DMS 273 treated with DMSO at 0.1 percent for 48 hours (cell line): ENCODE results near the gene JCAD.
"Not testable (repeated sequence)": the region's sequence is repeated elsewhere in the genome, so short reads cannot be mapped to it uniquely, and the experiment has no call there.

ENCODE experiments used
- DNase-seq: peaks from one replicate; lab custom pipeline; 2025; lab: John Stamatoyannopoulos, UW

Gene JCAD

DNA sequence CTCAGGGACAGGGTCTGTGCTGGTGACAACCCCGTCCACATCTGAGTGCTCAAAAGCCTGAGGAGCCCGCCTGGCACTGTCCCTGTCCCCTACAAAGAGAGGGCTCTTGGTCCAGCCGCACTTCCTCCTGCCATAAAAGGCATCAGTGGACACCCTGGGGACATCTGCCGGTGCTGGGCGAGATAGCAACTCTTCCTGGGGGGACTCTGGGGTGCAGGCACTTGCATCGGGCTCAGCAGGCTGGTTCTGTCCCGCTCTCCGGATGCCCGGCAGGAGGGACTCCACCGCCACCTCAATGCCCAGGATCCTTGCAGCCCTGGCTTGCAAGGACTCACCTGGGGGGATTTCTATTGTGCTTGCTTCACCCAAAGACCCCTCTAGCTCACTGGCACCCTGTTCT, 32.8 kb downstream of the JCAD start:
- no peak for DNase-seq

DNA sequence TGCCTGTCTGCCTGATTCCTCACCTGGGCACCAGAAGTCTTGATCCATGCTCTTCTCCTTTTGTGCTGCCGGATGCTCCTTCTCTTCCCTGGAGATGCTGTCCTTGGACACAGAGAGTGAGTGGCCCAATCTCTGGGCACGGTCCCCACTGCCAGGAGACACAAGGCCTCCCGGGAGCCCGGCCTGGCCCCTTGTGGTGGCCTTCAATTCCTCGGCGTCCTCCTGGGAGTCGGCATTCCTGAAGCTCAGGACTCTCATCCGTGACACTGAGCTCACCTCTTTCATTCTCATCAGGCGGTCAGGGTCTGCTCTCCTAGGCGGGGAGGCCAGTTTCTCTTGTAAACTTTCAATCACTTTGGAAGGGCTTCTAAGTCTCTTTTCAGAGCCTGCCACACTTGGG, 33.3 kb downstream of the JCAD start:
- no peak for DNase-seq

DNA sequence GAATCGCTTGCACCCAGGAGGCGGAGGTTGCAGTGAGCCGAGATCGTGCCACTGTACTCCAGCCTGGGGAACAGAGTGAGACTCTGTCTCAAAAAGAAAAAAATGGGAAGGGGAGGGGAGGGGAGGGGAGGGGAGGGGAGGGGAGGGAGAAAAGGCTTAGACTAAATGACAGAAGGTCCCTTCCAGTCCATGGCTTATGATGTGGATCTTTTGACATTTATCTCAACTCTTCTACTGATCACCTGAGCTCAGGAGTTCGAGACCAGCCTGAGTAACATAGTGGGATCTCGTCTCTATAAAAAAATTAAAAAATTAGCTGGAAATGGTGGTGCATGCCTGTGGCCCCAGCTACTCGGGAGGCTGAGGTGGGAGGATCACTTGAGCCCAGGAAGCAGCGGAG, 34.0 kb downstream of the JCAD start:
- DNase-seq: not testable (repeated sequence)

DNA sequence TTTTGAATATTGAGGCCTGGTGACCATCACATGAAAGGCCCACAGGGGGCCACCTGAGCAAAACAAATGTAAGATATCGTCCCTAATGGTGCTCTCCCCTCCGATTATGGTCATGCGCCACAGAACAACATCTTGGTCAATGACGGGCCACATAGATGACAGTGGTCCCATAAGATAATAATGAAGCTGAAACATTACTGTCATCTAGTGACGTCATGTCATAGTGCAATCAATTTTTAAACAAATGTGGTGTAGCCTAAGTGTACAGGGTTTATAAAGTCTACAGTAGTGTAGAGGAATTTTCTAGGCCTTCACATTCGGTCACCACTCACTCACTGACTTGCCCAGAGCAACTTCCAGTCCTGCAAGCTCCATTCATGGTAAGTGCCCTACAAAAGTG, 36.8 kb downstream of the JCAD start:
- DNase-seq: no peak

DNA sequence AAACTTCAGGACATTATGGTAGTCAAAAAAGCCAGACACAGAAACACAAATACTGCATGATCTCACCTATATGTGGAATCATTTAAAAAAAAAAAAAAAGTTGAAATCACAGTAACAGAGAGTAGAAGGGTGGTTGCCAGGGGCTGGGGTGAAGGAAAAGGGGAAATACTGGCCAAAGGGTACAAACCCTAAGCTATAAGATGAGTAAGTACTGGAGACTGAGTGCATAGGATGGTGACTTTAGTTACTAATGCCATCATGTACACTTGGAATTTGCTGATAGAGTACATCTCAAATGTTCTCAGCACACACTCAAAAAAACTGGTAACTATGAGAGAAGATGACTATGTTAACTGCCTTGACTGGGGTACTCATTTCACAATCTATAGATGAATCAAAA, 39.9 kb downstream of the JCAD start:
- no peak for DNase-seq

DNA sequence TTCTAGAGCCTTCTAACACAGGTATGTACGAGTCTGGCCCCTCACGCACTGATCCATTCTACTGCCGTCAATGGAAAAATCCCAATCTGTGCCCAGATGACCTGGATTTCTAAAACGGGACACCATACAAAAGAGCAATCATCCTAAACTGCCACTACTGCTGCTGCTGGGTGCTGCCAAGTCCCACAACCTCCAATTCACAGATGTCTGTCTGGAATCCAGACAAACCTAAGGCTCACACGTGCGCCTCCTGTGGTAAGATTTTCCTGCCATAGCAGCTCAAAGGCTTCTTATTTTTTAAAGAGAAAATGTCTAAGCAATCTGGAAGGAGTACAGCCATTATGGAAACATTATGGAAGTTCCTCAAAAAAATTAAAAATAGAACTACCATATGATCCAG, 40.9 kb downstream of the JCAD start:
- no peak for DNase-seq

DNA sequence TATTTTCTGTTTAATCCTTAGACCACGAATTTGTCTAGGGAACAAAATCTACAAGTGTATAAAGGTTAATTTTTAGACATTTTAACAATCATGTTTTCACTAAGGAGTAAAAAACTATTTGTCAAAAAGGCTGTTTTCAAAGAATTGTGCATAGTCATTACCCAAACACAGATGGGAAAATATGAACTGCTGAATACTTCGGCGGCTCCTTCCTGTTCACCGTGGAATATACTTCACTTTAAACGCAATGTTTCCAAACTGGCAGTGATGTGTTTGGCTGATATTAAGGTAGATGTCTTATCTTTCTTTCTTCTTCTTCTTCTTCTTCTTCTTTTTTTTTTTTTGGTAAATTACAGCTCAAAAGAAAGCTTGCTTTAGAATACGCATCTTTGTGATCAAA, 41.4 kb downstream of the JCAD start:
- no peak for DNase-seq

DNA sequence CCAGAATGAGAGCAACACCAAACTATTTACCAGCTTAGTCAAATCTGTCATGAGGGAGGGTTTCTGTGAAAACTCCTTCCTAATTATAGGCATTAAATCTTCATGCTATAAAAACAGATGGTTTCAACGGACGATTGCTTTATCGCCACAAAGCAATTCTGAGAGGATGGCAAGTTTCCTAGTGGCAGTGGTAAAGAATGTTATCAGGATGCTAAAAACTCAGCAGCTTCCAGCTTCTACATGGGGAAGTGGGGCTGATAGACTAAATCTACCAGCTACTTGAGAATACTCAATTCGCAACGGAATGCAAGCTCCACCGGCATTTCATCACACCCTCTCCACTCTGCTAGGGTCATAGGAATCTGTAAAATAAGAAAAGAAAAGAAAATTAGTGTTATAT, 41.8 kb downstream of the JCAD start:
- DNase-seq: no peak

DNA sequence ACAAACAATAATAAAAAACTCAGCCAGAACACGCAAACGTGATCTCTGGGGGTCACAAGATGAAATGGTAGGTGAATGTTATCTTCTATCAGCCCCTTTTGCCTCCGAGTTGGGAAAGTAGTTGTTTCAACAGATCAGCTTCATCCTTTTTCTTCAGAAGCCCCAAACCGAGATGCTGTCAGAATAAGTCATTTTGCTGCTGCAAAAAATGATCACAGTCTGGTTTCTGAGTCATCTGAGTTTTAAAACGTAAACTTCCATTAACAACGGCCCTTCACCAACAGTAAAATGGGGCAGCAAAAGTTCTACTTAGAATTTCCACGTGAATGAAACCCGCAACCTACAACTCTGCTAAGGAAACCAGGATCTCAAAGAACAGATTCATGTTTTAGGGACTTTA, 44.9 kb downstream of the JCAD start:
- no peak for DNase-seq

DNA sequence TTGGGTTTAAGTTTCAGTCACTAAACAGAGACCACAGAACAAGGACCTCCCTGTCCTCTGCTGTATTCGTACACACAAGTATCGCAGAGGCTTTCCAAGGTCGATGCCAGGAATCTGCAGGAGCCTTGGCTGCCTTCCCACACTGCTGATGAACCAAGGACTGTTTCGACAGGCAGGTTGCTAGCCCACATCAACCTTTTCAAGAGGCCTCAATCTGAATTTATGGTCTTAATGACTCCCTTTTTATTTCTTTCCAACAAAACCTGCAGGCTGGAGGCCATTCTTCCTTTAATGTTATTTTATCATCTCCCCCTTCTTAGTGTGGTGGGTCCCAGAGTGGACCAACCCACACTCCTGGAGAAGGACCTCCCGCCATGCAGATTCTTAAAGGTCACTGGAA, 45.6 kb downstream of the JCAD start:
- DNase-seq: no peak

DNA sequence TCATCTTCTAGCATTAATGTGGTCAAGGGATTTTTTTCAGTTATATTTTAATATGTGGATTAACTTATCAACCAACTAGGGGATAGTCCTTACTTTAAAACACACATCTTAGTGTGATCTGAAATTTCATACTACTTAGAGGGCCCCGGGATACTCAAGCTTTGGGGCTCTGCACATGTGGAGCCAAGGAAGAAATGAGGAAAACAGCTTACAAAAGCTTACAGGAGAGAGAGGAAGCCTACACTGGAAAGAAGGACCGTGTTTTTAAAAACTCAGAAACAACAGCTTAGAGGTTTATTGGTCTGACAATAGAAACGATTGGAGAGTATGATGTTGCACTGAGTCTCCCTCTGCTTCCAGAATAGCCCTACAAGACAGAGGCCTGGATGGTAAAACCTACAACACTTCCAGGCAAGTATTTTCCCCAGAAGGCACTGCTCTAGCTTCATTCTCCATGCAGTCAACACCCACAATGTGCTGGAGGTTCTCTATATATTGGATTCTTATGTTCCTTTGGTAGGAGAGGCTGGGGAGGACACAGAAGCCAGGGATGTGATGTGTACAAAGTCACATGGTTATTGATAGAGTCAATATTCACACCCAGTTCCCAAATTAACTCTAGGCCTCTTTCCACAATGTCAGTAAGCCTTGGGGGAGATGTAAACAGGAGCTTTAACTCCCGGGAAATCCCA, 47.3 kb downstream of the JCAD start:
- no peak for DNase-seq

DNA sequence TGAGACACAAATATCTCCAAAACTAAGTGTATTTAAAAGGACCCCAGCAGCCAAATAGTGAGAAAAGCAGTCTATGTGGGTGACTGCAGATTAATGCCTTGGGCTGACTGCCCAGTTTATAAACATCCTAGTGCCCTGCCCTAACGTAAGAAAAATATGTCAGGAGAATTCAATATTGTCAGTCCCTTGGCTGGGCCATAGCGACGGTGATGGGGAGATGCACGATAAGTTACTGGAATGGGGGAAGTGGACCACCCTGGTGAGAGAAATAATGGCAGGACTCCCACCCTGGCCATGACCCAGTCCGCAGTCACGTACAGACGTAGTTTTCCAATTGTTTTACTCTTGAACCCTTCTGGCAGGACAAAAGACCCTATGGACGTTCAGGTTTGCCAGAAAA, 48.0 kb downstream of the JCAD start:
- no peak for DNase-seq

DNA sequence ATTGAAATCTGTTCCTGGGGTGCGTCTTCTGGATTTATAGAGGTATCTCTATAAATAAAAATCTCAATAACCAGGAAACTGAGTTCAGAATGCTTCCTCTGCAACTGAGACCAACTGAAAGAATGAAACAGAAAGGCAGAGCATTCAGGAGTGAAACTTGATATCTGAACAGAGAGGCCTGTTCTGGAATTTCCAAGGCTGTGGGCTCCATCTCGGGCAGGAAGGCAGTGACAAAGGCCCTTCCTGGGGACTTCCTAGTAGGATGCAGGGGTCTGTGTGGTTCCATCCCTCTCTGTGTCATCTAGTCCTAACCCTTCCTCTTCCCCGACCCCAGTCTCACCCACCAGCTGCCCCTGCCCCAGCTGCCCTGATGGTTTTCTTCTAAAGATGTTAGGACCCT, 52.0 kb downstream of the JCAD start:
- no peak for DNase-seq

DNA sequence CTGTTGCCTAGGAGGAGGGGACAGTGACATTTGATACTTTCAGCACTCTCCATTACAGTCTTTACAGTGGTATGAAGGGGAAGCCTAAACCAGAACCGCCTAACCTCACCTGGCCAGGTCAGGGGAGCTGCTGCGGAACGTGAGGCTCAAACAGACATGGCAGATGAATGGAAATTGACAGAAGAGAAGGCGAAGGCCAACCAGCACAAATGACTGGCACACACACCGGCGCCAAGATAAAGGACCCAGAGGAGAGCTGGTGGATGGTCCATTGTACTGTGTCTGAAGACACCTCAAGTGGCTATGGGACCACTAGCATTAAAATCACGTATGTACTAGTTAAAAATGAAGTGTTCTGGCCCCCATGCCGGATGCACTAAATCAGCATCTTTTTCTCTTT, 53.0 kb downstream of the JCAD start:
- no peak for DNase-seq

DNA sequence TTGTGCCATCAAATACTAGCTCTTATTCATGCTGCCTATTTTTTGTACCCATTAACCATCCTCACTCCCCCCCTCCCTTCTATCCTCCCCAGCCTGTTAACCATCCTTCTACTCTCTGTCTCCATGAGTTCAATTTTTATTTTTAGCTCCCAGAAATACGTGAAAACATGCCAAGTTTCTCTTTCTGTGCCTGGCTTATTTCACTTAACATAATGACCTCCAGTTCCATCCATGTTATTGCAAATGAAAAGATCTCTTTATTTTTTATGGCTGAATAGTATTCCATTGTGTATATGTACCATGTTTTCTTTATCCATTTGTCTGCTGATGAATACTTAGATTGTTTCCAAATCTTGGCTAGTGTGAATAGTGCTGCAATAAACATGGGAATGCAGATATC, 54.3 kb downstream of the JCAD start:
- not testable (repeated sequence) for DNase-seq

DNA sequence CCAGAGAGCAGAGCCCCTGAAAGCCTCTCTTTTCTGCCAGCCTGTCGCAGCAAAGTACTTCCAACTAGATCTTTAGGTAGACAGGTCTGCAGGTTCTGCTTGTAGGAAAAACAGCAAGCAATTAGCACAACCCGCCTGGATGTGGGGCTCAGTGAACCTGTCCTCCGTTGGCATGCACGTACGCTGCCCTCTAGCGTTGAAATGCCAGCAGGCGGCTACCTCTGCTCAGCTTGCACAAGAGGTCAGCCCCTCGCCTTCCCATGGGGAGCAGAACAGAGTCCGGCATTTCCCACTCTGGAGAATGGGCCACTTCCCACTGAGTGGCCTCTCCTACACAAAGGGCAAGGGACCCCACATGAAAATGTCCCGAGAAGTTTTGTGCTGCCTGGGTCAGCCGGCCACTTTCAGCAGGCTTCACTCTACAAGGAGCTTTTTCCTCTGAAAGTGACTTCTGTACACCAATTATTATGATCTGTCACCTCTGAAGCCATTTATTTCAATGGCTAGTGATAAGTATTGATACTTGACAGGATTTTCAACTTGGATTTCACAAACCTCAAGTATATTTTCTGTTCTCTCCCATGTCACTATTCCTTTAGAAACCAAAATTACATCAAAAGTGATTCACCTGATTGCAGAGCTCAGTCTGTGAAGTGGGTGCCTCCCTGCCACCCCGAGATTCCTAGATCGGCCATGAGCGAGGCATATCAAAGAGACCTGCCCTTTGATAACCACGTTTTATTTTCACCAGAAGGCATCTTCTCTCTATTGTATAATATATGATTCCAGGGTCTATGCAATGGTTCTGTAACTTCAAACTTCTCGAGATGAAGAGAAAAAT, 56.7 kb downstream of the JCAD start:
- no peak for DNase-seq

DNA sequence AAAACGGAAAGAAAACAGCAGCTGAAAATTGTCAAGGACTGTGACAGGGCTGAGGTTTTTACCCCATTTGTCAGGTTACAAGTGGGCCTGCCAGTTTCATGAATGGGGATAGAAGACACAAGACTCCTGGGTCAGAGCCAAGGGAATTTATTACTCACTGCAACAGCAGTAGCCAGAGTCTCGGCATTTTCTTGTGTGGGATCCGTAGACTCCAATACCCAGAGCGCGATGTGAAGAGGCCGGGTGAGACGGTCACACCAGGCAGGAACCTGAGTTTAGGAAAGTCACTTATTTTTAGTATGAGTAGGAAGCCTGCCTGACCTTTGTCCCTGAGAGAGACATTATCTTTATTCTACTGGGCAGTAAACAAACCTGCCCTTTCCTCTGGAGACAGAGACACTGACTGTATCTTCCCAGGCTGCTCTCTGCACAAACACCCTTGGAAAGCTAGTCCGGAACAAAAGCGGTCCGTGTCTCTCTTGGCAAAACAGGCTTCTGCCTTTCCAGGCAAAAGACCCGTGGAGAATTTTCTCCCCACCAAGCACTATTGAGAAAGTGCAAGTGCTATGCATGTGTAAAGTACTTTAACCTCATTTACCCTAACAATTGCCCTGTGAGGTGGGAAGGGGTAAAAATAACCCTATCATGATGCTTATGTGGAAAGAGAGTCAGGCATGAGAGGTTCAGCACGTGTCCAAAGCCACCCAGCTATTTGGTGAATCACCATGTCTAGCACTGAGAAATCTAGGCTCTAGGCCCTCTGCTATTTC, 58.4 kb downstream of the JCAD start:
- DNase-seq: no peak

DNA sequence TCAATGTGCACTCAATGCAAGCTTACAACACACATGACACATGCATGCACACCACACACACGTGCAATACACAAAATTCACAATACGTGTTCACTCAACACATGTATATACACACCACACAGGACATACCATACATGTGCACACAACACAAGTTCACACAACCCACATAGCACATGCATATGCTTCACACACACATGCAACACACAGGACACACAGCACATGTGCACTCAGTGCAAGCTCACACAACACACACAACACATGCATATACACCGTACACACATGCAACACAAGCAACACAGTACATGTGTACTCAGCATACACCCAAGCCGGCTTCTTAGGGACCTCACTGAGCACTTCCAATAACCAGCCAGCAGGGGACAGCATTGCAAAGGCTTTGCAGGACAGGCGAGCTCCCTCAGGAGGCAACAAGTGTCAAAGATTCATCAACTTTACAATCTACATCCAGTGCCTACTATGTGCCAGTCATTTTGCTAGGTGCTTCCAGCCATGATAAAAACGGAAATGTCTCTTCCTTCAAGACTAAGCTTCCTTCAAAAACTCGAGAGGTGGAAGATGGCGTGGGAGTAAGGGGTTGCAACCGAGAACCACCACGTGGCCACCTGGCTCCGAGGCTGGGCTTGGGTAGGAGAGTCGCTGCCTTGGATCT, 61.1 kb downstream of the JCAD start:
- DNase-seq: no peak

DNA sequence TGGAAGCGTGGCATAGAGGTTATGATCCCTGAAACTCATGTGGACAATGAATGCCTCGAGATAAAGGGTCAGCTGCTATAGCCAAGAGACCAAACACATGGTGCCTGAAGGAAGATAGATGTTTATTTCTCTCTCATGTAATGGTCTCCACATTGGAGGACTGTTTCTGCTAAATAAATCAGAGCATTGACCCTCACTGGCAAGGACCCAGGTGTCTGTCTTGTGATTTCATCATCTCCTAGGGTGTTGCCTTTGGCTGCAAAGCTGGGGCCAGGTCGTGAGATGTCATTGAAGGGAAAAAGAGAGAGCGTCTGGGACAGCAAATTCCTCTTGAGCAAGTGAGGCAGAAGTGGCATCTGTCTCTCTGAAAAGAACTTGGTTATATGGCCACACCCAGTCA, 64.6 kb downstream of the JCAD start:
- no peak for DNase-seq

DNA sequence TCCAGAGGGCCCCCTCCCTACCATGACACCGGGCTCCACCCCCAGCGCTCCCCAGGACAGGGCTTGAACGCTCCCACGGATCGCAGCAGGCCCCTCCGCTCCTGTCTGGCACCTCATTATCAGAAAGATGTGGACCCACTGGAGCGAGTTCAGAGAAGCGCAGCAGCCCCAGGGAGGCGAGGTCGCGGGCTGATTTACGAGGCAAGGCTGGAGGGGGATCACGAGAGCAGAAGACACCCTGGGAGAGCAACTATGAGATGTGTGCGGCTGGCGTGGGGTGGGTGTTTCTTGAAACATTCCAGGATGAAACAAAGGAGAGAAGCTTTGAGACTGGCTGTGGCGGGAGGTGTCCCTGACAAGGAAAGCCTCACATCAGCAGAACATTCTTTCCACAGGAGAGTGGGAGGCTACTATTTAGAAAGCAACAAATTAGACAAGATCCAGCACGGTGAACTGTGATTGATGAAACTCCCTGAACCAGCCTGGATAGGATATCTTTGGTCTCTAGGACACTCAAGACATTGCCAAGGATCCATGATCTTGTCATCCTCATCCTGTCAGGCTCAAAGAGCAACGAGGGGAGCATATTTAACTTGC, 66.0 kb downstream of the JCAD start:
- DNase-seq: no peak

DNA sequence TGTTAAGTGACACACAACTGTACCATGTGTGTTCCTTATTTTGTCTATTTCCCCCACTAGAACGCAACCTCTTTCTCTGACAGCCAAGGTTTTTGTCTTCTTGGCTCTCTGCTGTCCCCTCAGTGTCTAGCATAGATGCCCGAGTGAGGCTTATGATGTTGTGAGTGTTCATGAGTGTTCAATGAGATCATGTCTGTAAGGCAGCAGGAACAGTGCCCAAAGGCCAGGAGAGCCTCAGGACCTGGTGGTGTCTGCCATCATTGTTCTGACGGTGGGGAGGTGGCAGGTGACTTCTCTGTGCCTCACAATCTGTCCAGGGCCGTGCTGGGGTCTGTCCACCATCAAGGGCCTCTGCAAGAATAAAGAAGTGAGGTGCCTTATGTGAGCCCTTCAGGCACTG, 66.5 kb downstream of the JCAD start:
- no peak for DNase-seq

DNA sequence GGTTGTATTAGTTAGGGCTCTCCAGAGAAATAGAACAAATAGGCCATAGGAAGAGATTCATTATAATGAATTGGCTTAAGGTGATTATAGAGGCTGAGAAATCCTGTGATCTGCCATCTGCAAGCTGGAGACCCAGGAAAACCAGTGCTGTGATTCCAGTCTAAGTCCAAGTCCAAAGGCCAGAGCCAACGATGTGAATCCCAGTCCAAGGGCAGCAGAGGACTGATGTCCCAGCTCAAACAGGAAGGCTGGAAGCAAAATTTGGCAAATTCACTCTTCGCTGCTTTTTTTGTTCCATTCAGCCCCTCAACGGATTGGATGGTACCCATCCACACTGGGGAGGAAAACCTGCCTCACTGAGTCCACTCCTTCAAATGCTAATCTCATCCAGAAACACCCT, 68.0 kb downstream of the JCAD start:
- DNase-seq: no peak
